Heart right ventricle (tissue), 16 donors: ENCODE results near the gene XYLT2. TPM values are rescaled to one million over a fixed set of nuclear protein-coding genes. Genes with fewer than 3 reads are reported as not detected.
"Not testable (repeated sequence)": the region's sequence is repeated elsewhere in the genome, so short reads cannot be mapped to it uniquely, and the experiment has no call there.

Experiments used
- ATAC-seq, 8 donors: fragments of 200-7000 bp; cut with Tn5 transposase; one replicate each; pipeline ENCODE4 v1.9.1; 2020; ENCODE audit warnings: mild to moderate bottlenecking in 8 of 8, moderate library complexity in 8 of 8, moderate number of reproducible peaks in 1 of 8
- DNase-seq, 2 donors: peaks; one replicate each; pipeline ENCODE4 v3.0.0-alpha.2; 2020
- H3K27ac ChIP-seq, 10 donors: fragments of 200-600 bp; sonication (generic) in 2 of 10; one replicate each; pipeline versions ENCODE4 v1.5.0 to v1.8.0; 2020 to 2022; ENCODE audit warnings: mild to moderate bottlenecking in 3 of 10
- H3K27me3 ChIP-seq, 7 donors: fragments of 200-600 bp; one replicate each; pipeline ENCODE4 v1.8.0; 2021 to 2022; ENCODE audit warnings: mild to moderate bottlenecking in 2 of 7
- H3K36me3 ChIP-seq, 9 donors: fragments of 200-600 bp; sonication (generic) in 1 of 9; one replicate each; pipeline versions ENCODE4 v1.5.0 to v1.8.0; 2020 to 2022; ENCODE audit warnings: mild to moderate bottlenecking in 2 of 9
- H3K4me1 ChIP-seq, 9 donors: fragments of 200-600 bp; sonication (generic) in 1 of 9; one replicate each; pipeline versions ENCODE4 v1.5.0 to v1.8.0; 2020 to 2022; ENCODE audit warnings: mild to moderate bottlenecking in 4 of 9
- H3K4me3 ChIP-seq, 10 donors: fragments of 200-600 bp; sonication (generic) in 2 of 10; one replicate each; pipeline versions ENCODE4 v1.5.0 to v1.8.0; 2020 to 2022; ENCODE audit warnings: mild to moderate bottlenecking in 7 of 10, moderate library complexity in 2 of 10
- H3K9me3 ChIP-seq, 11 donors: fragments of 200-600 bp in 10 of 11; sonication (generic) in 2 of 11; one replicate each; pipeline versions ENCODE4 v1.5.0 to v1.8.0; 2013 to 2022; ENCODE audit warnings: mild to moderate bottlenecking in 2 of 11, control low read depth in 1 of 11, moderate library complexity in 1 of 11
- WGBS, 2 donors: extraction: QIAGEN DNeasy Blood & Tissue Kit; methylation state at CpG; one replicate each; pipeline ENCODE4 v1.1.7; 2013; ENCODE audit warnings: inconsistent platforms in 1 of 2; 5-methylcytosine and 5-hydroxymethylcytosine counted together
- intact Hi-C, 10 donors: fragments of 100-400 bp; cut with DNase I; formaldehyde crosslinking; loops; one replicate each; pipeline versions ENCODE4 v1.11.1 to v1.14.2; 2022
- polyA plus RNA-seq, 2 donors: library from polyadenylated mRNA; stranded (reverse); fragments of 200-250 nt; gene quantifications; one replicate each; pipeline ENCODE4 v1.2.3, GENCODE V29; 2013
- total RNA-seq, 10 donors: library from RNA; stranded (reverse); fragmentation: NEBNext Ultra II Directional in 3 of 10; extraction: Animal tissue kit (Norgen Biotek cat#: 25700) in 3 of 10; gene quantifications; one replicate each; pipeline versions ENCODE4 v1.2.1 to v1.2.4, GENCODE V29; 2021 to 2023
- TF ChIP-seq, protein P1 (sequence below), 9 donors: fragments of 200-600 bp; sonication (generic) in 2 of 9; IDR thresholded peaks; one replicate each; pipeline versions ENCODE4 v1.5.0 to v1.8.0; 2021 to 2022; ENCODE audit warnings: antibody characterized with exemption in 9 of 9, mild to moderate bottlenecking in 5 of 9, moderate library complexity in 1 of 9
- donor health status: Arrhythmogenic right ventricular cardiomyopathy.
- donor health status: ischemic (EF 13 %, LVEDD 7.1; RV severe dilation, severe dysfunction).
- donor health status: healthy with polysubstance abuse.
- donor health status: DM: no; HTN: yes; CAD: no.
- donor health status: DM: no; HTN: no; CAD: no.
- donor health status: ischemic (EF 25% LVEDD 6.9; RV normal size, moderate dysfunction).
- donor health status: ischemic (EF 25% LVEDD 5.7; RV mildly dilated, moderate dysfunction).
- donor health status: healthy.
- donor health status: DM: yes; HTN: yes; CAD: no.
- donor health status: Ischemic cardiomyopathy.
- donor health status: ischemic (EF 35%, LVEDD 5.7; RV mildly dilated, moderate dysfunction).
- donor health status: nonischemic (EF 11% LVEDD 7.7; RV severe dilation, severe dysfunction).
- donor health status: DM: yes; HTN: yes; CAD: no.
- donor health status: PGD.
- donor health status: ischemic (EF 29% LVEDD 5.4; RV normal size, mild dysfunction).
- donor health status: nonischemic (EF 23%, LVEDD 6.1; RV moderate dilation, normal function).

Gene XYLT2
- total and polyA plus RNA-seq, 12 donors: 8.1 to 17.1 (median 11.9) TPM

DNA sequence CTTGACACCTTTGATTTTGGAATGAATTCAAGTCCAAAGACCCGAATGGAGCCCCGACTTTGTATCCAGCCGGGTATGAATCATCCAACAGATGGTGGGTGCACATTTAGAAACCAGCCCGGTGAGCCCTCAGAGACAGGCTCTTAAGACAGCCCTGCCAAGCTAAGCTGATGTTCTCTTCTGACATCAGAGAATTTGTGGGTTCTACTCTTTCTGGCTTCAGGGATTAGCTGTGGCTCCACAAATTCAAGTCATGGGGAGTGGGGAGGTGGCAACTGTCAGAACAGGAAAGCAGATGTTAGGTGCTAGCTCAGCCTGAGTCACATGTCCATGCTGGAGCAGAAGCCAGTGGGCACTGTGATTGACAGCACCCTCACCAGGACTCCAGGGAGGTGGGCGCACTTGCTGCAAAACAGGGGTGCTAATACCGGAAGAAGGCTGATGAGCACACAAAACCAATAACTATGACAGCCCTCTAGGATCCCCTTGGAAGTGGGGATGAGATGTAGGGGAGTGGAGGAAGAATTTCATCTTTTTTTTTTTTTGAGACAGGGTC lies 31.4 kb upstream of the XYLT2 start:
- intact Hi-C loops: no loop called here
- Histone ChIP-seq H3K27ac (no peak overlapping the region), H3K27me3 (peaks cover 0 to 36% (median 17%) of the 10 kb centered on the region in 7 donors), H3K36me3 (no peaks in the 10 kb centered on the region), H3K4me1 (no peaks in the 10 kb centered on the region), H3K9me3 (no peaks in the 10 kb centered on the region), H3K4me3 (no peak overlapping the region)
- no peak for ATAC-seq
- TF ChIP-seq, protein P1, sequence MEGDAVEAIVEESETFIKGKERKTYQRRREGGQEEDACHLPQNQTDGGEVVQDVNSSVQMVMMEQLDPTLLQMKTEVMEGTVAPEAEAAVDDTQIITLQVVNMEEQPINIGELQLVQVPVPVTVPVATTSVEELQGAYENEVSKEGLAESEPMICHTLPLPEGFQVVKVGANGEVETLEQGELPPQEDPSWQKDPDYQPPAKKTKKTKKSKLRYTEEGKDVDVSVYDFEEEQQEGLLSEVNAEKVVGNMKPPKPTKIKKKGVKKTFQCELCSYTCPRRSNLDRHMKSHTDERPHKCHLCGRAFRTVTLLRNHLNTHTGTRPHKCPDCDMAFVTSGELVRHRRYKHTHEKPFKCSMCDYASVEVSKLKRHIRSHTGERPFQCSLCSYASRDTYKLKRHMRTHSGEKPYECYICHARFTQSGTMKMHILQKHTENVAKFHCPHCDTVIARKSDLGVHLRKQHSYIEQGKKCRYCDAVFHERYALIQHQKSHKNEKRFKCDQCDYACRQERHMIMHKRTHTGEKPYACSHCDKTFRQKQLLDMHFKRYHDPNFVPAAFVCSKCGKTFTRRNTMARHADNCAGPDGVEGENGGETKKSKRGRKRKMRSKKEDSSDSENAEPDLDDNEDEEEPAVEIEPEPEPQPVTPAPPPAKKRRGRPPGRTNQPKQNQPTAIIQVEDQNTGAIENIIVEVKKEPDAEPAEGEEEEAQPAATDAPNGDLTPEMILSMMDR (IDR thresholded peaks at IDR 0.05): no peak
- WGBS, 2 donors: 80 to 92% methylated on average over 6 of the region's 6 CpGs
- no peak for DNase-seq

- intact Hi-C loops: no loop called here
- WGBS, 2 donors: 66 to 69% methylated on average over 3 of the region's 3 CpGs
- no peak for DNase-seq
These were observed 29.8 kb upstream of the XYLT2 start for GRCh38 chr17:50316016-50316587.

GRCh38 chr17:50316660-50317059 lies 29.3 kb upstream of the XYLT2 start:
- WGBS, 2 donors: 95 to 97% methylated on average over 2 of the region's 2 CpGs

More at GRCh38 chr17:50316016-50316587, 29.8 kb upstream of the XYLT2 start:
- no peaks in the 10 kb centered on the region for H3K9me3 ChIP-seq
- TF ChIP-seq, protein P1 (IDR thresholded peaks at IDR 0.05): no peak
- H3K27me3 ChIP-seq: peaks cover 0 to 25% (median 14%) of the 10 kb centered on the region in 7 donors
- no peak overlapping the region for H3K4me3 ChIP-seq
- no peak overlapping the region for H3K27ac ChIP-seq
- no peaks in the 10 kb centered on the region for H3K36me3 ChIP-seq
- H3K4me1 ChIP-seq: no peaks in the 10 kb centered on the region
- ATAC-seq: no peak

GRCh38 chr17:50317121-50317520 lies 28.8 kb upstream of the XYLT2 start:
- 95 to 100% methylated on average over 2 of the region's 2 CpGs for WGBS, 2 donors
- DNase-seq: no peak

More at GRCh38 chr17:50316660-50317059, 29.3 kb upstream of the XYLT2 start:
- intact Hi-C loops, H3K9me3 ChIP-seq, H3K4me1 ChIP-seq, H3K36me3 ChIP-seq, H3K27ac ChIP-seq, DNase-seq, H3K4me3 ChIP-seq, ATAC-seq: not testable (repeated sequence)
- peaks cover 0 to 22% (median 9%) of the 10 kb centered on the region in 7 donors for H3K27me3 ChIP-seq

More at GRCh38 chr17:50317121-50317520, 28.8 kb upstream of the XYLT2 start:
- TF ChIP-seq, protein P1 (IDR thresholded peaks at IDR 0.05): no peak
- Histone ChIP-seq H3K27ac (no peak overlapping the region), H3K27me3 (peaks cover 0 to 21% (median 4%) of the 10 kb centered on the region in 7 donors), H3K9me3 (no peaks in the 10 kb centered on the region), H3K4me3 (no peak overlapping the region), H3K36me3 (no peaks in the 10 kb centered on the region), H3K4me1 (no peaks in the 10 kb centered on the region)
- intact Hi-C loops: no loop called here
- ATAC-seq: no peak
